ENCODE results near the gene KIAA1328.

Gene KIAA1328

DNA sequence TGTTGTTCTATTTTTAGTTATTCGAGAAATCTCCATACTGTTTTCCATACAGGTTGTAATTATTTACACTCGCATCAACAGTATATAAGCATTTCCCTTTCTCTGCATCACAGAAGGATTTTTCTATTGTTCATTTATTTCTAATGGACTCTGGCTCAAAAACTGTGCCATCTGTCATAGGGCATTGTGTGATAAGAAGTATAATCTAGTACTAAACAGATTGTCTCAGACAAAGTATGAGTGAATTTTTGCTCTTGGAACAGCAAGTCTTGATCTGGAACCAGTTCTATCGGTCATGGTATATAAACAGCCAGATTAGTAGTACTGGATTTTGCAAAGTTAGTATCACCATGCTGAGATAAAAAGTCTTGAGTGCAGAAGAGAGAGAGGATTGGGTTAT lies 145.8 kb downstream of the KIAA1328 start:
- no peak for DNase-seq

DNA sequence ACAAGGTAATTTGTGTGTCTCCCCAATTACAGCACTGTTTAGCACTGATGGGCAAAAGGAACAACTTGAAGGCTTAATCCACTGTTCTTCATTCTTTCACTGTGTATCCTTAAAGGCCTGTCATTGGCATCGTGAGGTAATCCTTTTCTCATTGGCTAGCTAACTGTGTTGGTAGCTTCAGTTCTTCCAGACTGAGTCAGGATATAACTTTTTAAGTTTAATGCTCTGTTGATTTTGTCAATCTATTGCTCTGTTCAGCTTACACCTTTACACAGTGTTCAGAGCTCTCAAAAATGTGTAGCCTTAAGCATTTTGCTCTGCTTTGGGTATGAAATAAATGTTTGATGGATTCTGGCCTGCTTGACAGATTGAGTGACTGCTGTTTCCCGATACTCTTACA lies 148.2 kb downstream of the KIAA1328 start:
- no peak for DNase-seq

DNA sequence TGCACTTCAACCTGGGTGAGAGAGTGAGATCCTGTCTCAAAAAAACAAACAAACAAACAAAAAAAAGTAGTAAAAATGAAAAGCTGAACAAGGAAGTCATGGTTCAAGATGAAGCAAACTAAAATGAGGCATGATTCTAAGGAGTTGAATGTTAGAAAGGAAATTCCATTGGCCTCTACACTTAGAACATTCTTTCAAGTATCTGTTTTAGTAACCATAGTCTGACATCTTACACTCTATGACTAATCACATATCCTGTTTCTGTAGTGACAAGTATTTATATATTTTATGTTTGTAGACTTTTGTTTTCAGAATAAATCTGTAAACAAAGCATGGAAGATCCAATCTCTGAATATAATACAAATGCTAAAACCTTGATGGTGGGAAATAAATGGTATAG lies 164.1 kb downstream of the KIAA1328 start:
- DNase-seq: no peak

DNA sequence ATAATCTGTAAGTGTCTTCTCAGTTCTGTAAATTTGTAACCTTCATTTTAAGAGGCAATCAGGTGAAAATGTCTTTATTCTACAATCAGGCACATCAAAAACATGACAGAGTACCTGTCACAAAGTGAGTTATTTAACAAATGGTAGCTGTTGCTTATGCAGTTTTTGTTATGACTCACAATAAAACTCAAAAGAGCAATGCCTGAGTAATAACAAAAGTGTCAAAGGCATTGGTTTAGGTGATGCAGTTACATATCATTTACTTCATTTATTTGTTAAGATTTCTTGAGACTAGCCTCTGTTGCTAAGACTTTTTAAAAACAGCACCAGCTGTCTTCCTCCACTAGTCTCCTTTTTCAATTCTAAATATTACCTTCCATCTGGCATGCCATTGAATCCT lies 177.8 kb downstream of the KIAA1328 start:
- no peak for DNase-seq

DNA sequence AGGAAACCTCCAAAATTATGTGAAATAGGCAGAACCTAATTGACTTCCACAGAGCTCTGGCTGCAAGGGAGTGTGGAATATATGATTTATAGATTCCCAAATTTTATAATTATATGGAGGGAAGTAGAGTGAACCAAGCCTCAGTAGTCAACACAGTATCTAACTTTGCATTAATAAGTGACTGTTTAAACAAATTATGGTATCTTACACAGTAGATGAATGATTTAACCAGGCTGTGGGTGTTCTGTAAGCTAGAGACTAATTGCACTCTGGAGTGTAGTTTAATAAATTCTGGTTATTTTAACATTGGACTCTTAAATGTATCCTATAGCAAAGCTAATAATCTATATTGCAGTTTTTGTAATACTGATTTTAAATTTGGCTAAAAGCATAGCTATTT lies 183.5 kb downstream of the KIAA1328 start:
- DNase-seq: no peak

DNA sequence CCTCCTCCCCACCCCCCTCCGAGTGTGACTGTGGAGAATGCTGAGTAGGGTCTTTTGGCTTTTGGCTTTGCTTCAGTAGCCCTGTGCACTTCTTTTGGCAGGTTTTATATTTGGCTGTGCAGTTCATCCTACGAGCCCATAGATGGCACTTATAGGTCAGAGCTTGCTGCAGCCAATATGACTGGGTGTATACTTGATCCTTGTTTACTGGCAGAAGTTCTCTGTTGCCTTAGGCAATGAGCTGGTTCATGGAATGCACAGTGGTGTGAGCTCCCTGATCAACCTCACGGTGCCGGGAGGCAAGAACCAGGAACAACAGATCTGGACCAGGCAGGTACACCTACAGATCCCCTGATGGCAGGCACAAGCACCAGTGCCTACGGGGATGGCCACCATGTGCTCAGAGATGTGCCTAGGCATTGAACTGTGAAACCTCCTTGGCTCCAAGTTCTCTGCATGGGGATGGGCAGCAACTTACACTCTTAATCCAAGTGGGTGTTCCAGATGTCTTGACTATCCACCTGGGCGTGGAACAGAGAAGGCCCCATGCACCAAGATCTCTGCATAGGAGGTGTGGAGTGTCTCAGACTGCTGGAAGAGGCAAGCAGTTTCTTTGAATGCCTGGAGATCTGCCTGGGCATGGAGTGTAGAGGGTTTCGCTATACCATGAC lies 190.4 kb downstream of the KIAA1328 start:
- no peak for DNase-seq

DNA sequence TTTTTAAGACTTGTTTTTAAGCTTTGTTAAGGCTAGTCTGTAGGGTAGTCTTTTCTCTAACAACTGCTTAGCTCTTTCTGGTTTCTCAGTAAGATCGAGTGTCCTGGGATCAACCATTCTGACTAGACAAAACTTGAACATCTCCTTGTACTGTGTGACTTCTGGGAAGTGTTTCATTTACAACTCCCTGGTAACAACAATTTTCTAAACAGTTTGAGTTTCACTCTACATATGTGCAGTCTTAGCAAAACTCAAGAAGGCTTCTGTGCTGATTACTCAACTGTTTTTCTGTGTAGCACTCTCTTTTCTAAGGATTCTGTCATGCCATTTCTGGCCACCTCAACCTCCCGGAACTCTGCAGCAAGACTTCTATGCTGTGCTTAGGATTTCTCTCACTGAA lies 204.5 kb downstream of the KIAA1328 start:
- no peak for DNase-seq

DNA sequence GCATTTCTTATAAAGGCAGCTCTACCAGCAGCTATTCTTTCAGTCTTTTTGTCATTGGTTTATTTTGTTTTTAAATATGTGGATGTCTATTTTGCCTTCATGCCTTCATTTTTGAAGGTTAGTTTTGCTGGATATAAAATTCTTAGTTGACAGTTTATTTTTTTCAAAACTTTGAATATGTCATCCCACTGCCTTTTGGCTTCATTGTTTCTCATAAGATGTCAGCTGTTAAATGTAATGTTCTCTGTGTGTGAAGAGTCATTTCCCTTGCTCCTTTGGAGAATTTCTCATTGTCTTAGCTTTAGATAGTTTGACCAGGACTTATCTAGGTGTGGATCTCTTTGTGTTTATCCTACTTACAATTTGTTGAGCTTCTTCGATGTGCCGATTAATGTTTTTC lies 213.5 kb downstream of the KIAA1328 start:
- no peak for DNase-seq

DNA sequence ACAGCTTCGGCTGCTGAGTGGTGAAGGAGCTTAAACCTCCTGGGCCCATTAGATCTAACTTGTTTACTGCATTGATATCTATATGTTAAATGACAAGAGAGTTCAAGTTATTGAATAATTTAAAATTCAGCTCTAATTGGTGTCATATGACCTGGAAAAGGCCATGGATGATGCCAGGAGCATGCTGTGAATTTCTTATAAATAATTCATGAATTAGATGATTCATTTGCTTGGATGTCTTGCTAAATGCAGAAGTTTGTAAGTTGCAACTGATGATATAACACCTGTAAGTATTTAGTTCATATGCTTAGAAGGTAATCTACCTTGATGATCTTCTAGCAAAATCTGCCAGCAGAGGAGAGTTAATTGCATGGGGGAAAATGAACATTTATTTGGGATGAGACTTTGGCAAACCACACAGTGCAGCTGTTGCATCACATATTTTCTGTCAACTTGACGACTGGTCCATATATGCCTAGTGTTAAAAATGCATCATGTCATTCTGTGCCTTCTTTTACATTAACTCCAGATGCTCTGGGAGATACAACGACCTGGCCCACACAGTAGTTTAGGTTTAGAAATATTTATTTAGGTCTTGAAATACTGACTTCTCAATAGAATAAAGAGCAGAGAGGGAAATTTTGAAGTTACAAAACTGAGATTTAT lies 226.3 kb downstream of the KIAA1328 start:
- DNase-seq: no peak

DNA sequence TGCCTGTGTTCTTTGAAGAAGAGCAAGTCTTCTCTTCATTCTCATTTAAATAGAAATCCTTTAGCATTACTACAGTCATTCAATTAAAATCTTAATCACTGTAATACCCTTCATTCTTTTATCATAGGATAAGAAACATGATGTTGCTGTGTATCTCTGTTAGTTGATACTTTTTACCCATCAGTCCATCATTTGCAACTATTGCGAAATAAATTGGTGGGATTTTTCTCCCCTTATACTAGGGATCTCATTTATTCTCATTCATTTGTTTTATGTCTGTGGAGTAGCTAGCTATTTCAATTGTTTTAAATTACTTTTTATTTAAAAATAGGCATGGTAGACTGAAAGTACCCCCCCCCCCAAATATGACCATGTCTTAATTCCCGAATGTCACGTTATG lies 235.3 kb downstream of the KIAA1328 start:
- no peak for DNase-seq

DNA sequence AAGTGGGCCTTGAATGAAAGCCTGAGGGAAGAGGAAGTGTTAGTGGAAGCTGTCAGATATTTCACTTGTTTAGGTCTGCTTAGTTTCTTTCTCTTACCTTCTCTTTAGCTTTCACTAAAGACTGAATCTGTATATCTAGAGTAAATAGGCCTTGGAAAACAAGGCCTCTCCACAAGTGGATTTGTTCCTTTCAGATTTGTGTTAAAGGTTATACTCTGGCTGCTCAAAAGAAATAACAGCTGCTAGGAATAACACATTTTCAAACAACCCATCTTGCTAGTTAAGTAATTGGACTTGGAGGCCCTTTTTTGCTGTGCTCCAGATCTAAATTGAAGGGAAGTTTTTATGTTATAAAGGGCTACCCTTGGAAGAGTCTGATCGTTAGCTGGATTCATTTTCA lies 236.3 kb downstream of the KIAA1328 start:
- DNase-seq: no peak

DNA sequence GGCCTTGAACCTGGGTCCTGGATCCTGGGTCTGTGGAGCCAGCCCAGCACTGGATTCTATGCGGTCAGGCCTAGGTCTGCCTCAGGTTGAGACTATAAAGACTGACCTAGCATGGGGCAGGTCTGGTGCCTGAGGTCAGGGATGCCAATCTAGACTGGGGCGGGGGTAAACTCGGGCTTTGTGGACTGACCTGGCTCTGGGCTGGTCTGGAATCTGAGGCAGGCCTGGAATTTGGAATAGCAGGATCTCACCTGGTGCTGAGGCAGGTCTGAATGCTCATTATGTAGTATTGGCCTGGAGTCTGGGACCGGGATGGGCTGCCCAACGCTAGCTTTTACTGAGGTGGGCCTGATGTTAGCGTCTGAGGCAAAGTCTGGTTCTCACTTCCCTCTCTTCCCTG lies 256.0 kb downstream of the KIAA1328 start:
- DNase-seq: no peak

DNA sequence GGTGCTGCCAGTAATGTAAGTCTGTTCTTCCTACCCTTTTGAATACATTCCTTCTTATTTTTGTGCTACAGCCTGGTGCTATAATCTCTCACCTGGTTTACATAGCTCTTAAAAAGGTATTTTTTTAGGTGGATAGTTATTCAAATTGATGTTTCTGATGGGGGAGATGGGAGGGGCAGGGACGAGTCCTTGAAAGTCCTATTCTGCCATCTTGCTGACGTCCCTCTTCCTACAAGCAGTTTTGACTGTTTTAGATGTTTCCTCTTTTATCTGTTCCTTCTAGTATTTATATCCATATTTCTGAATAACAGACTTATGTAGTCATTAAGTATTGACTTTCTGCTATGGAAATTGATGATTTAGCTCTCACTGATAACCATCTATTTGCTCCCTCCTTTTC lies 256.4 kb downstream of the KIAA1328 start:
- DNase-seq: no peak

DNA sequence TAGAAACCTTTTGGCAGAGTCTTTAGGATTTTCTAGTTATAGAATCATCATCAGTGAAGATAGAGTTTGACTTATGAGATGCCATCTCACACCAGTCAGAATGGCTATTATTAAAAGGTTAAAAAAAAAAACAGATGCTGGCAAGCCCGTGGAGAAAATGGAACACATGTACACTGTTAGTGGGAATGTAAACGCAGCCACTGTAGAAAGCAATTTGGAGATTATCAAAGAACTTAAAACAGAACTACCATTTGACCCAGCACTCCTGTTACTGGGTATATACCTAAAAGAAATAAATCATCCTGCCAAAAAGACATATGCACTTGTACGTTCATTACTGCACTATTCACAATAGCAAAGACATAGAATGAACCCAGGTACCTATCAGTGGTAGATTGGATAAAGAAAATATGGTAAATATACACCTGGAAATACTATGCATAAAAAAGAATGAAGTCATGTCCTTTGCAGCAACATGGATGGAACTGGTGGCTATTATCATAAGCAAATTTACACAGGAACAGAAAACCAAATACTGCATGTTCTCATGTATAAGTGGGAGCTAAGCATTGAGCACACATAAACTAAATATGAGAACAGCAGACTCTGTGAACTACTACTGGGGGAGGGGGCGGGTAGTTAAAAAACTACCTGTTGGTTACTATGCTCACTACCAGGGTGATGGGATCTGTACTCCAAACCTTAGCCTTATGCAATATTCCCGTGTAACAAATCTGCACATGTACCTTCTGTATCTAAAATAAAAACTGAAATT lies 279.0 kb downstream of the KIAA1328 start:
- DNase-seq: no peak

- no peak for DNase-seq
These were observed 293.9 kb downstream of the KIAA1328 start for GRCh38 chr18:37122877-37123276.

DNA sequence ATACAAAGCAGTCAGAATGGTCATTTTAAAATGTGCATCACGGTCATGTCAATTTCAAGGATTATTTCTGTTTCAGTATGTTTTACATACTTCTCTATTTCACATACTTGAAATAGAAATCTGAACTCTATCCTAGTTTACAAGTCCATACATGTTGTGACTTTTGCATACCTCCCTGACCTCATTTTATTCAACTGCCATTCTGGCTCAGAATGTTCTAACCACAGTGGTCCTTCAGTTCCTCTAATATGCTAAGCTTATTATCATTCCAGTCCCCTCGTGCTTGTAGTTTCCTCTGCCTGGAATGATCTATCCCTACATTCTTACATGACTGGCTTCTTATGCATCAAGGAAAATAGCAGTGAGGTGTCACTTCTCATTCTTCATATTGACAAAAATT lies 295.6 kb downstream of the KIAA1328 start:
- DNase-seq: no peak

GRCh38 chr18:37135177-37135576 lies 306.2 kb downstream of the KIAA1328 start:
- no peak for DNase-seq

DNA sequence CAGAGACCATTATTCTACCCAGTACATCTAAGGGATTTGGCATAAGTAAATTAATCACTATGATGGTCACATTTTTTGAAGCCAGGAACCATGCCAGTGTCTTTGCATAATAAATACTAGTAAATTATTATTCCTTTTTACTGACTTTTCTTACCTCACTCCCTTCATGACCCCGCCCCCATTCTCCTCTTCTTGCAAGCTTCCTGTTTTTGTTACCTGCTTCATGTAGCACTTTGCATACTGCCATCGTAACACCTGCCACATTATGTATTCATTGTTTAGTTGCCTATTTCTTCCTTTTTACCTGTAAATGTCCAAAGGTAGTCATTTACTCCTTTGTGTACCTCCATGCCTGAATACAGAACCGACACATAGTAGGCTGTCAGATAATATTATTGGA lies 309.5 kb downstream of the KIAA1328 start:
- DNase-seq: no peak

GRCh38 chr18:37139876-37140275 lies 310.9 kb downstream of the KIAA1328 start:
- DNase-seq: no peak

- no peak for DNase-seq
These were observed 316.0 kb downstream of the KIAA1328 start for GRCh38 chr18:37144921-37145320.

DNA sequence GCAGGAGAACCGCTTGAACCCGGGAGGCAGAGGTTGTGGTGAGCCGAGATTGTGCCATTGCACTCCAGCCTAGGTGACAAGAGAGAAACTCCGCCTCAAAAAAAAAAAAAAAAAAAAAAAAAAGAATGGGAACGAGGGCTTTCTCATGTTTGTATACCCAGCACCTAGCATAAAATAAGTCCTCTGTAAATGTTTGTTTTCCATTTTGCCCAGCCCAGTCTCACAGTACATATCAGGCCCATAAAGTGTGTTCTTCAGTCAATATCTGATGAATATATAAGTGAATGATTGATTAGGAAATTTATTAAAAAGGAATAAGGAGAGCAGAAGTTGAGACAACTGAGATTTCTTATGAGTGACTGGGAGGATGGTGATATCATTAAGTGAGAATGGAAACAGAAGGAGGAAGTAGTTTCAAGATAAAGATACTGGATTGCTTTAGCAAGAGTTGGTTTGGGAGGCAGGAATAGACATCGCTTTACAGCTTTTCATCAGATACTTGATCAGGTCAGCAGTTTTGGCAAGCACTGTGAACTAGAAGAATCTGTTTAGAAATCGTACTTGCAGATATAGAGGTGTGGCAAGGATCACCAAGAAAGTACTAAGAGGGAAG lies 327.5 kb downstream of the KIAA1328 start:
- no peak for DNase-seq

DNA sequence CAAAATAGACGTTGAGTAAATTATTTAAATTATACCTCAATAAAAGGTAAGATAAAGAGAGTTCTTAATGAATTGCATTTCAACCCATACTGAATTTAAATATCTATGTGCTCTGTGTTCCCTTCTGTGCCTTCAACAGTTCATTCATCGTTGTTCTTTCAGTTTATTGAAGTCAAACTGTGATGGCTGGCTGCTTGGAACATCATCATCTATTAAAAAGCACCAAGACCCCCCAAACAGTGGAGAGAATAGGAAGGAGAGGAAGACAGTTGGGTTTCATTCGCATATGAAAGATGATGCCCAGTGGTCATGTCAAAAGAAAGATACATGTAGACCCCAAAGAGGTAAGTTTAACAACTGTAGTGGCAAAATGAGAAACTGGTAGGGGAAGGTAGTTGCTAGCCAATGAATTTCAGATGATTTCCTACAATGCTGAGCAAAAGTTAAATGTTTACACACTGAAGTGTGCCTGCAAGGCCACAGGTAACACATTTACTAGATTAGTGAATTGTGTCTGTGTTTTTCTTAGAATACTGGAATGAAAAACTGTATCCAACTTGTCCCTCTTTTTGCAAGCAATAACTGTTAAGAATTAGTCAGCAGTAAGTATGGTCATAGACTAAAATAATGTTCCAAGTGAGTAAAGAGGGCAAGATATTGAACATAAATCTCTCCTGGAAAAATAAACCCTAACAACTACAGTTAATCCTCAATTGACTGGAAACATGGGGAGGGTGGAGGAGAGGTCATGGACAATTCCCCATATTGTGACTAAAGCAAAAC lies 331.3 kb downstream of the KIAA1328 start:
- DNase-seq: no peak

DNA sequence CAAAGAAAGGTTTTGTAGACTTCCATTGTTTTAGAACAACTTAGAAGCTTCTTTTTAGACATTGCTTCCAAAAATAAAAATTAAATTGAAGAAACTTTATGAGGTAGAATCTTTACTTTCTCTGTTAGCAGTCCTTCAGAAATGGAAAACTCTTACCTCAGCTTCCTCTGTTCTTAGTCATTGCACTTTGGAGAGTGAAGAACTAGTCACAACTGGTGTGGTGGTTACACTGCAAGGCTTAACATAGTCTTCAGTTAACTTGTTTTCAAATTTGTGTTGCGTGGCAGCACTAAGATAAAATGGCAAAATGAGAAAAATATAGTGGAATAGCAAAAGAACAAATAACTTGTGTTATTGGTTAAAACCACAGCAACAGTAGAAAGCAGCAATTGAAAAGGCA lies 332.6 kb downstream of the KIAA1328 start:
- no peak for DNase-seq

Measured in CD4-positive, alpha-beta T cell treated with Interleukin-4 for 1 hour (primary cell).